Measurements from ENCODE around the gene FRAS1.
"Not testable (repeated sequence)": the region's sequence is repeated elsewhere in the genome, so short reads cannot be mapped to it uniquely, and the experiment has no call there.

Gene FRAS1

DNA sequence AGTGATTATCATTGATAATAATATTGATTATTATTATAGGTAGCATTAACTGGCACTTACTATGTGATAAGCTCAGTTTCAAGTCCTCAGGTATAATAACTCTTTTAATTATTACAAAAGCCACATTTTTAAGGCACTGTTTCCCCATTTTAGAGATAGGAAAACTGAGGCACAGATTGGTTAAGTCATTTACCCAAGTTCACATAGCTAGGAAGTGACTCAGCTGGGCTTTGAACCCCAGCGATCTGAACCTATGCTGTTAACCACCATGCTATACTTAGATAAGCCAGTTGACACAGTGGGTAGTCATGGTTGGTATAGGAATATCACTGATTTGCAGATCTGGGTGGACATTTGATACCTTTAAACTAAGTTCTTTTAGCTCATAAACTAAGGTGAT, 110.4 kb downstream of the FRAS1 start:
- DNase-seq (ENCODE audit: low read depth in 2 of 2): no peak

DNA sequence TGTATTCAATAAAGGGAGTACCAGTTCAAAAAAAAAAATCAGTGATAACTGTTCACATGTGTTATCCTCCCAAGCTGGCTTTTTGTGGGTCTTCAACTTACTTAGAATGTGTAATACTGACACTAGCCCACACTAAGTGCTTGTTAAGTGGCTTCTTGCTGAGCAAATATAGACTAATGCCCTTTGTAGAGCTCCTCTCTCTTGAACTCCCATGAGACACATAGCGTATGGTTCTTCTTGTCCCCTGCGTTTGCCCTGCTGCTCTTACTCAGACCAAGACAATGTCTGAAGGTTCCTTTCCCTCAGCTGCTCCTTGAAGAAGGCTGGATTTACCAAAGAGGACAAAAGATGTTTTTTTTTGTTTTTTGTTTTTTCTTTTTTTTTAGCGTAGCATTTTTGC, 110.9 kb downstream of the FRAS1 start:
- DNase-seq (ENCODE audit: low read depth in 2 of 2): no peak

DNA sequence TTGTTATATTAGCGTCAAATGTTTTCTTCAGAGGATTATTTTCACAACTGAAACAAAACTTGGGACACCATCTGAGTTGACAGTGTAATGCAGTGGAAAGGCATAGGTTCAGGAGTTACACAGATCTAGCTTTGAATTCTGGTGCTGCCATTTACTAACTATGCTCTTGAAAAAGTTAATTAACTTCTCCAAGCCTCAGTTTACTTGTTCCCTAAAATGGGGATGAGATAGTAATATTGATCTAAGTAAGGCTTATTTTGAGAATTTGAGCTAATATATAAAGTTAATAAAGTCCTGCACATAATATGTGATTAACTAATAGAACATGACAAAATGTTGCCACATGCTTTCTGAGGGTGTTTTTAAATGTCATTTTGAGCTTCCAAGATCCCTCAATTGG, 112.6 kb downstream of the FRAS1 start:
- no peak for DNase-seq (ENCODE audit: low read depth in 2 of 2)

DNA sequence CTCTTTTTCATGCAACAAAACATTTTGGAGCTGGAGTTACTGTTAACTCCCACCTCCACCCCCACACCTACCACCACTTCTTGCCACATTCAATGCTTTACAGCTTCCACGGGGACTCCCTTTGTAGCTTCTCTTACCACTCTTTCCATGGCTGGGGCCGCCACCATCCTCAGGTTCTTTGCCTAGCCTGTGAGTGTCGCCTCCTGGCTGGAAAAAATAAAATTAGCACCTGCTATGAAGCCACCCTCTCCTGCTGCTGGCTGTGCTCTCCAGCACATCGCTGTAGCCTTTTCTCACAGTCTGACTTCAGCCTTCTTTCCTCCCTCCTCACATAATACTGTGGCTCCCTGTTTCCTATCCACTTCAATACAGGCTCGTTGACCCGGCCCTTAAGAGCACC, 114.4 kb downstream of the FRAS1 start:
- no peak for DNase-seq (ENCODE audit: low read depth in 2 of 2)

- no peak for DNase-seq (ENCODE audit: low read depth in 2 of 2)
These were observed 117.8 kb downstream of the FRAS1 start for GRCh38 chr4:78174891-78175290.

GRCh38 chr4:78179196-78179595, 122.1 kb downstream of the FRAS1 start:
- DNase-seq (ENCODE audit: low read depth in 2 of 2): no peak

DNA sequence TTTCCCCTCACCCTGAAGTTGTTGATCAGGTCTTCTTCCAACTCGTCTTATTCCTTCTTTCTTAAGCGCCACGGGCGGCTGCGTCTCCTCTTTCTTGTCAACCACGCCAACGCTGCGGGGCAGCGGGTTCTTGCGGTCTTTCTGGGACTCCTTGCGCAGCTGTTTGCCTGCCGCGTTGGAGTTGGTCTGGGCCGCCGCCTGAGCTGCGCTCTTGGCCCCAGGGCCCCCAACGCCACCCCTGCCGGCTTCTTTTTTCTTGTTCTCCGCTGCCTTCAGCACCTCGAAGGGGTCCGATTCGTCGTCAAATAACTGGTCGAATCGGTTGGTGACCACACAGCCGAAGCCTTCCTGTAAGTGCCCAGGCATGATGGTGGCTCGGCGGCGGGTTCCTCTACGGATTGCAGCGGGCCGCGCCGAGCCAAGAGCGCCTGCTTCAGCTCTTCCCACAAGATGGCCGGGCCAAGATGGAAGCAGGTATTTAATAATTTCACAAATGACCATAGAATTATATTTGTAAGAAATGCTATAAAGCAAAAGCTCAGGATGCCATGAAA, 124.6 kb downstream of the FRAS1 start:
- not testable (repeated sequence) for DNase-seq (ENCODE audit: low read depth in 2 of 2)

DNA sequence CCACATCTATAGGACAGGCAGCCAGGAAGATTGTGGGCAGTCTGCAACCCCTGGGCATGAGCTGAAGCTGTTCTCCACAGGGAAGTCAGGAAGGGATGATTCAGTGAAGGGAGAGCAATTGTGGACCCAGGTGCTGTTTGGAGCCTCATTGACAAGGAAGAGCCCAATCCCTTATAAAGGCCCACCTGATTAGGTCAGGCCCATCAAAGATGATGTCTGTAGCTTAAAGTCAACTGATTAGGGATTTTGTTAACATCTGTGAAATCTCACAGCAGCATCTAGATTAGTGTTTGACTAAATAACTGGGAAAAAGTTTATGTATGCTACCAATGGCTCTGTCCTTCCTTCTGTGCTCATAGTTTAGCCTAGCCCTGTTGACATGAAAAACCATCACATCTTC, 127.5 kb downstream of the FRAS1 start:
- DNase-seq (ENCODE audit: low read depth in 2 of 2): no peak

DNA sequence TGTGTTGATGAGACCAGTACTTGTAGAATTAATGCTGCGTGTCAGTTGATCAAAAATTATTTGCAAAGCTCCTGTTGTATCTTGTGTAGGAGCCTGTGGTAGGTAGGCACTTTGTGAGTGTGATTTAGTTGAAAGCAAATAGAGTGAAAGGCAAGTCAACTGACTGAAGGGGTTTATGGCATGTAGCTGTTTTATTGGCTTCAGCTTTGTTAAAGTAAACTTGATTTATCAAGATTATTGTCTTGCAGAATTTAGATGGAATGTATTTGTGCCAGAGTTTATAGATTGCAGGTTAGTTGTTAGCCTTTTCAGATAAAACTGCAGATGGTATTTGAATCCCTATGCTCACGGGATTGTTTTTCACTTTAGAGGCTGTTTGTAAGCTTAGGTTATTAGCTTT, 128.0 kb downstream of the FRAS1 start:
- no peak for DNase-seq (ENCODE audit: low read depth in 2 of 2)

DNA sequence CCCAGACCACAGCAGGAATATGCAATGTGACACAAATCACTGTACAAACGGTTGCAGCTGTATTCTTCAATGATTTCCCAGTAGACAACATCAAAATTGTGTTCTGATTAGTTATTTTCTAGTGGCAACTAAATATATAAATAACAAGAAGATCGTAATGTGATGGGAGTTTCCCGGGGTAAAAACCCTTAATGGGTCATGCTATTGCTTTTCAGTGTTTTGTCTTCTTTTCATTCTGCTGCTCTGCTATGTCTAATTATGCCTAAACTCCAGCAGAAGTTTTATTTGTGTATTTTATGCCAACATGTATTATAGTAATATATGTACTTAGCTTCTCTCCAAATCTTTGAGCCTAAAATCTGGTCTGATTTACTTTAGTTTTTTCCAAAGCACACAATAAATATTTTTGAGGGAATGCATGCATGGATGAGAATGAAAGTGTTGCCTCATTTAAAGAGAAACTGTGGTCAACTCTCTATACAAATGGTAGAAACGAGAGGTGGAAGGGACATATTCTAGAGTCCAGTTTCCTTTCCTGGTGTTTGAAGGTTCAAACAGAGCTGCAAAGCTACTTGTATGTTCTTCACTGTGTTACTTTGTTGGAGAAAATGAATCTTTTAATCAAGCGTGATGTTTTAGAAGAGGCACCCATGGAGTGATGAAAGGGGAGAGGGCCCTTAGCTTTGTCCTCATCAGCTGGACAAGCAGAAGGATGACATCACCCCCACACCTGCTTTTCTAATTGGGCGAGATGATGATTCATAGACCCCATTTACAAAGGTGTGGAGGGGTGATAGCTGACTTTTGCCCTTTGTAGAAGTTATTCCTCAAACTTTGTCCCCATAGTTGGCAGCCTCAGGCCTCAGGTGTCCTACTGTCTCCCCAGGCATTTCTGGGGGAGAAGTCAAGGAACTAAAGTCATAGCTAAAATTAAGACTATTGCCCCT, 129.7 kb downstream of the FRAS1 start:
- no peak for DNase-seq (ENCODE audit: low read depth in 2 of 2)

- DNase-seq (ENCODE audit: low read depth in 2 of 2): no peak
These were observed 132.9 kb downstream of the FRAS1 start for GRCh38 chr4:78190068-78190467.

DNA sequence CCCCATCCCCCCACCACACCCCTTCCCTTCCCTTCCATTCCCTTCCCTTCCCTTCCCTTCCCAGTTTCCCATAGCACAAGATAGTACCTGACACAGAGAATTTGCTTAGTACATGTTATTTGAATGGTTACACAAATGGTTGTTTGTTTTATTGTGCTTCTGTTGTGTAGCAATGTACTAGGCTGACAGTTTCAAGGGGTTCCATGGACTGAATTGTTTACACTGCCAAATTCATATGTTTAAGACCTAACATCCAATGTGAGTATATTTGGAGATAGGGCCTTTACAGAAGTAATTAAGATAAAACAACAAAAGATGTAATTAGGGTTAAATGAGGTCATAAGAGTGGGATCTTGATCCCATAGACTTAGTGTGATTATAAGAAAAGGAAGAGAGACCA, 133.5 kb downstream of the FRAS1 start:
- DNase-seq (ENCODE audit: low read depth in 2 of 2): no peak

GRCh38 chr4:78197947-78198346, 140.8 kb downstream of the FRAS1 start:
- no peak for DNase-seq (ENCODE audit: low read depth in 2 of 2)

DNA sequence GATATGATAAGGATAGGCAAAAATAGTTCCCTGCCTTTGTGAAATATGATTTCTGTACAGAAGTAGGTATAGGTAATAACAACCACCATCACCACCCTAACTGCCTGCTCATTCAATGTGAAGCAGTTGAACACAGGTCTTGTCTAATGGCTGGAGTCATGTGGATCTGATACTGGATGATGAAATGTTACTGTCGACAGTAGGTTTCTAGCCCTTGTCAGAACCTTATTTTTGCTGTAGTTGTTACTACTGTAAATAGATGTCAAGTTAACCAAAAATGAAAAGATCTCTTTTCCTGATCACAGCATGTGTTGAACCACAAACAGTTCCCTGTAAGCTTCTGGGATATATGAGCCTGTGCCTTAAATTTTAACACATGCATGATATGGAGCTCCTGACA, 142.9 kb downstream of the FRAS1 start:
- no peak for DNase-seq (ENCODE audit: low read depth in 2 of 2)

DNA sequence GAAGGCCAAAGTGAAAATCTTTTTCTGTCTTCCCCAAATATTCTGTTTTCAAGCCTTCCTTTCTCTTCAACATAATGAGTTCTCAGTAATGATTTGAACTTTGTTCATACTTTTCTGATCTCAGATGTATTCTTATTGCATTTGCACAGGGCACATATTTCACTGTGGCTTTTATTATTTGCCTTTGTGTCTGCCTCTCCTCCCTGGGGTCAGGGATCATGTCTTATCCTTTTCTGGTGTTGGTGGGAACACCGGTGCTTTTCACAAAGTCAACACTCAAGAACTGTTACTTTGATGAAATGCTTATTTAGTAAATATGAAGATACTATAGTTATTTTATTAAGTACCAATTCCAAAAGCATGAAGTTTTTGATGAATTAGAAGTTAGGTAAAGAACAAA, 143.8 kb downstream of the FRAS1 start:
- no peak for DNase-seq (ENCODE audit: low read depth in 2 of 2)

GRCh38 chr4:78204176-78204575, 147.1 kb downstream of the FRAS1 start:
- DNase-seq (ENCODE audit: low read depth in 2 of 2): no peak

DNA sequence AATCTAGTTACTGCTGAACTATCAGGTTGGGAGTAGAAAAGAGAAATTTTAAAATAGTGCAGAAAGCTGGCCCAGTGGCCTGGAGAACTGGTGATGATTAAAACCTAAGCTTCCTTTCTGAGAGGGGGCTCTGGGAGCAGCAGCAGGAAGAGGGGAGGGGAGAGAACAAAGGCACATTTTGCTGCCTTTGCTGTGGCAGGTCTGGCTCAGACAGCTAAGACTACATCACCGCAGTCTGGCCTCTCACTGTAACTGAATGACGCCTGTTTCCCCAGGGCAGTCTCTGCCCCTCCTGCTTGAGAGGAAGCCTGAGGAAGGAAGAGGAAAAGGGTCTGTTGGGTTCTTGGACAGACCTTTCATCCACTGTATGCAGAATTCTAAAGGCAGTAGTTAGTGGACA, 148.5 kb downstream of the FRAS1 start:
- DNase-seq (ENCODE audit: low read depth in 2 of 2): no peak

GRCh38 chr4:78207541-78207940, 150.4 kb downstream of the FRAS1 start:
- DNase-seq (ENCODE audit: low read depth in 2 of 2): no peak

GRCh38 chr4:78207951-78208350, 150.8 kb downstream of the FRAS1 start:
- DNase-seq (ENCODE audit: low read depth in 2 of 2): no peak

- not testable (repeated sequence) for DNase-seq (ENCODE audit: low read depth in 2 of 2)
These were observed 151.8 kb downstream of the FRAS1 start for GRCh38 chr4:78208896-78209295.

DNA sequence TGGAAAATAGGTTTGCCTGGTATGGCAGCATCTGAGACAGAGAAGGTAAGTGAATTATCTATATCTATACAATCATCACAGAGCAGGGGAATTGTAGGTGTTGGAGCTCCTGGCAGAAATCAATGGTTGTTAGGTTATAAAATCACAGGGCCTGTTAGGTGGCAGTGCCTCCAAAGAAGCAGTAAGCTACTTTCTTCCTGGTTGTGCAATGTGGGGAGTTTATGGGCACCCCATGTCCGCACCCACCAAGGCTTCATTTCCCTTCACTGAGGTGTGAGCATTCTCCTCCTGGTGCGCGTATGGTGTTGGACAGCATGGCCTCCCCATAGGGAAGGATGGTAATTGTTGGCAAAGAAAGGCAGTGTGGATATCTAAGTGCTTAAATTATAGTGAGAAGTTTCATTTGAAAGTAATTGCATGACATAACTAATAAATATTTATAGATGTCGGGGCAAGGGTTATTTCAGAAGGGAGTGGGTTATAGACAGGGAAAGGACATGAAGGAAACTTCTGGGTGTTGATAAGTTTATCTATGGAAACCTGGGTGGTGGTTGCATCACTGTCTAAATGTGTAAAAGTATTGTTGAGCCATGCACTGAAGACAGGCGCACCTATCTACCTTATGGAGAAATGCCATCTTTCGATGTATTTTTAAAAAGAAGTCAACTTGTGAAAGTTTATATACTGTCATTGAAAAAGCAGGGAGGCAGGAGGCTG, 153.7 kb downstream of the FRAS1 start:
- DNase-seq (ENCODE audit: low read depth in 2 of 2): no peak

DNA sequence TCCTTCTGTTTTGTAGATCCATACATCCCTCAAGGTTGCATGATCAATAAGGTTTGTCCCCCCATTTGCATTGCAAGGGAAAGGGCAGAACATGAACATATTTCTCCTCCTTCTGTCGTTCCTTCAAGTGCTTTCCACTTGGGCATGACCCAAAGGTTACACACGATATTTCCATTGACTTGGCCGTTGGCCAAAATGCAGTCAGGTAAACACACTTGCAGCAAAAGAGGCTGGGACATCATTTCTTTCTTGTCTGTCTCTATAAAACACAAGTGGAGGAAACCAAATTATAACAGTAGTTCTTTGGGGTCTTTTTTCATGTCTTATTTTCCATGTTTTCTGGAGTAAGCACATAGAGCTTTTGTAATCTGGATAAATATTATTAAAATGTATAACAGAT, 156.1 kb downstream of the FRAS1 start:
- DNase-seq (ENCODE audit: low read depth in 2 of 2): no peak

- DNase-seq (ENCODE audit: low read depth in 2 of 2): no peak
These were observed 157.0 kb downstream of the FRAS1 start for GRCh38 chr4:78214078-78214477.

Measured in stimulated activated CD4-positive, alpha-beta T cell treated with anti-CD3 and anti-CD28 coated beads, Interleukin-1b, Interleukin-23, amount 100 ng/mL, for 4 hours (primary cell).